OCI-LY1 (cell line): ENCODE results near the gene S1PR2.
"Not testable (repeated sequence)": the region's sequence is repeated elsewhere in the genome, so short reads cannot be mapped to it uniquely, and the experiment has no call there.

ENCODE experiments used
- H2AFZ ChIP-seq: fragments of 200-600 bp; sonication (generic), shearing (Covaris generic); 2 replicates; pipeline ENCODE4 v1.6.0; 2014; ENCODE audit warnings: antibody characterized with exemption, mild to moderate bottlenecking, low read length
- H3F3A ChIP-seq: fragments of 200-600 bp; sonication (generic), shearing (Covaris generic); 2 replicates; pipeline ENCODE4 v1.6.0; 2014; ENCODE audit warnings: mild to moderate bottlenecking, antibody characterized with exemption, low read length, moderate library complexity; ENCODE audit not compliant: insufficient read depth
- H3K27ac ChIP-seq: fragments of 200-600 bp; sonication (generic); 2 replicates; pipeline ENCODE4 v1.5.1; 2014; ENCODE audit warnings: low read length, mixed run types, mild to moderate bottlenecking, low read depth; ENCODE audit not compliant: poor library complexity, severe bottlenecking
- H3K27me3 ChIP-seq: fragments of 200-600 bp; sonication (generic); 2 replicates; pipeline ENCODE4 v1.6.0; 2014; ENCODE audit warnings: antibody characterized with exemption, mild to moderate bottlenecking, low read length, moderate library complexity; ENCODE audit not compliant: insufficient read depth
- H3K36me3 ChIP-seq: fragments of 200-600 bp; sonication (generic); 2 replicates; pipeline ENCODE4 v1.6.1; 2014; ENCODE audit warnings: mild to moderate bottlenecking, antibody characterized with exemption, low read length, moderate library complexity, mixed read lengths; ENCODE audit not compliant: insufficient read depth
- H3K4me1 ChIP-seq: fragments of 200-600 bp; sonication (generic); 2 replicates; pipeline ENCODE4 v1.5.1; 2014; ENCODE audit warnings: mild to moderate bottlenecking, low read length, moderate library complexity; ENCODE audit not compliant: insufficient read depth, severe bottlenecking
- H3K4me2 ChIP-seq: fragments of 200-600 bp; sonication (generic), shearing (Covaris generic); 2 replicates; pipeline ENCODE4 v1.6.1; 2014; ENCODE audit warnings: low read length
- H3K4me3 ChIP-seq: fragments of 200-600 bp; sonication (generic); 2 replicates; pipeline ENCODE4 v1.5.1; 2014; ENCODE audit warnings: low read length, low read depth, mild to moderate bottlenecking, mixed read lengths; ENCODE audit not compliant: poor library complexity, severe bottlenecking
- H3K79me2 ChIP-seq: fragments of 200-600 bp; shearing (Covaris generic); 2 replicates; pipeline ENCODE4 v1.6.1; 2016; ENCODE audit warnings: mixed run types, low read length, mixed read lengths; ENCODE audit not compliant: insufficient read depth
- H3K9ac ChIP-seq: fragments of 200-600 bp; sonication (generic), shearing (Covaris generic); 2 replicates; pipeline ENCODE4 v1.6.1; 2014; ENCODE audit warnings: mild to moderate bottlenecking, low read length, mixed read lengths
- H3K9me2 ChIP-seq: fragments of 200-600 bp; sonication (generic), shearing (Covaris generic); 2 replicates; pipeline ENCODE4 v1.6.1; 2014; ENCODE audit warnings: low read depth, mild to moderate bottlenecking, low read length, mixed read lengths
- H3K9me3 ChIP-seq: fragments of 200-600 bp; shearing (Covaris generic); 2 replicates; pipeline ENCODE4 v1.6.1; 2014; ENCODE audit warnings: low read length, mixed read lengths
- H4K20me1 ChIP-seq: fragments of 200-600 bp; sonication (generic), shearing (Covaris generic); 2 replicates; pipeline ENCODE4 v1.6.0; 2016; ENCODE audit warnings: mild to moderate bottlenecking, low read length; ENCODE audit not compliant: insufficient read depth
- CTCF ChIP-seq: fragments of 200-600 bp; sonication (generic), shearing (Covaris generic); IDR thresholded peaks from 2 replicates; pipeline ENCODE4 v1.5.1; 2017; ENCODE audit warnings: mild to moderate bottlenecking, antibody characterized with exemption, low read length, moderate library complexity, mixed read lengths
- EZH2 ChIP-seq: fragments of 200-600 bp; sonication (generic), shearing (Covaris generic); IDR thresholded peaks from 2 replicates; pipeline ENCODE4 v1.8.0; 2017; ENCODE audit warnings: borderline replicate concordance, mixed run types, mild to moderate bottlenecking, antibody characterized with exemption, low read length, moderate library complexity, mixed read lengths

S1PR2 gene

GRCh38 chr19:10203686-10204085 lies 27.4 kb downstream of the S1PR2 start:
- H3K27ac ChIP-seq, result peak overlapping the region; percentile 52
- no peak for TF ChIP-seq EZH2
- no peak for TF ChIP-seq CTCF
- H4K20me1 ChIP-seq, result no peaks in the 10 kb centered on the region

GRCh38 chr19:10201176-10201575 lies 30.0 kb downstream of the S1PR2 start:
- Histone ChIP-seq H3K79me2 (no peaks in the 10 kb centered on the region), H3K4me1 (peaks cover 38% of the 10 kb centered on the region), H3K36me3 (no peaks in the 10 kb centered on the region), H3K9ac (peak overlapping the region; percentile 16; the same call in 1 of the 2 replicates), H4K20me1 (no peaks in the 10 kb centered on the region), H3K9me2 (no peaks in the 10 kb centered on the region), H3F3A (peaks cover 14% of the 10 kb centered on the region), H2AFZ (no peak overlapping the region), H3K27me3 (no peaks in the 10 kb centered on the region), H3K4me3 (no peak overlapping the region), H3K9me3 (no peaks in the 10 kb centered on the region), H3K4me2 (peak overlapping the region; percentile 14; the same call in 1 of the 2 replicates), H3K27ac (peak overlapping the region; percentile 81)
- TF ChIP-seq EZH2, result no peak
- TF ChIP-seq CTCF, result no peak

More at GRCh38 chr19:10203686-10204085, 27.4 kb downstream of the S1PR2 start:
- no peaks in the 10 kb centered on the region for H3K9me3 ChIP-seq
- H3K9me2 ChIP-seq, result no peaks in the 10 kb centered on the region
- H3K9ac ChIP-seq, result no peak overlapping the region
- H3F3A ChIP-seq, result peaks cover 7% of the 10 kb centered on the region
- H3K4me2 ChIP-seq, result no peak overlapping the region
- H3K4me3 ChIP-seq, result no peak overlapping the region
- H3K36me3 ChIP-seq, result no peaks in the 10 kb centered on the region
- H3K4me1 ChIP-seq, result peaks cover 36% of the 10 kb centered on the region
- H3K79me2 ChIP-seq, result no peaks in the 10 kb centered on the region
- H3K27me3 ChIP-seq, result no peaks in the 10 kb centered on the region
- H2AFZ ChIP-seq, result no peak overlapping the region

DNA sequence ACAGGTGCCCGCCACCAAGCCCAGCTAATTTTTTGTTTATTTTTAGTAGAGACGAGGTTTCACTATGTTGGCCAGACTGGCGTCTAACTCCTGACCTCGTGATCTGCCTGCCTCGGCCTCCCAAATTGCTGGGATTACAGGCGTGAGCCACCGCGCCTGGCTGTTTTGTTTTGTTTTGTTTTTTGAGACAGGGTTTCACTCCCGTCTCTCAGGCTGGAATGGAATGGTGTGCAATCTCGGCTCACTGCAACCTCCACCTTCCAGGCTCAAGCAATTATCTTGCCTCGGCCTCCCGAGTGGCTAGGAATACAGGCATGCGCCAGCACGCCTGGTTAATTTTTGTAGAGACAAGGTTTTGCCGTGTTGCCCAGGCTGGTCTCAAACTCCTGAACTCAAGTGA lies 31.0 kb downstream of the S1PR2 start:
- peaks cover 14% of the 10 kb centered on the region for H3F3A ChIP-seq
- not testable (repeated sequence) for H3K4me2 ChIP-seq, H2AFZ ChIP-seq

DNA sequence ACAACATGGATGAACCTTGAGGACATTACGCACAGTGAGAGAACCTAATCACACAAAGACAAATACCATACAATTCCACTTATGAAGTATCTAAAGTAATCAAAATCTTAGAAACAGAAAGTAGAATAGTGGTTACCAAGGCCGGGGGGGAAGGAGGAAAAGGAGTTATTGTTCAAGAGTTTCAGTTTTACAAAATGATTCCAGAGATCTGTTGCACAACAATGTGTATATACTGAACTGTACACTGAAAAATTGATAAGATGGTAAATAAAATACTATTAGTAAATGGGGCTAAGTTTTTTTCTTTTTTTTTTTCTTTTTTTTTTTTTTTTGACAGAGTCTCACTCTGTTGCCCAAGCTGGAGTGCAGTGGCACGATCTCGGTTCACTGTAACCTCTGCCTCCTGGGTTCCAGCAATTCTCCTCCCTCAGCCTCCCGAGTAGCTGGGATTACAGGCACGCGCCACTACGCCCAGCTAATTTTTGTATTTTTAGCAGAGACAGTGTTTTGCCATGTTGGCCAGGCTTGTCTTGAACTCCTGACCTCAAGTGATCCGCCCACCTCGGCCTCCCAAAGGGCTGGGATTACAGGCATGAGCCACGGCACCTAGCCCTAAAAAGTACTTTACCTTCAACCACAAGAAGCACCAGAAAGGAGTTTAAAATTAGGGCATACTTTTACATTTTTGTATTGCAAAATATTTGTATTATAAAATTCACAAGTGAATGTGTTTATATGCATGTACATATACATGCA lies 32.1 kb downstream of the S1PR2 start:
- not testable (repeated sequence) for H3K9me3 ChIP-seq, H3K79me2 ChIP-seq, H3K36me3 ChIP-seq, H3K9me2 ChIP-seq, H3K27me3 ChIP-seq, H4K20me1 ChIP-seq
- Histone ChIP-seq H3K4me1 (peaks cover 37% of the 10 kb centered on the region), H3K27ac (peak overlapping the region; percentile 81), H2AFZ (peak overlapping the region; percentile 93), H3K9ac (peak overlapping the region; percentile 54), H3K4me3 (peak overlapping the region; percentile 41), H3K4me2 (peak overlapping the region; percentile 71), H3F3A (peaks cover 14% of the 10 kb centered on the region)

More for the DNA sequence above, 31.0 kb downstream of the S1PR2 start:
- not testable (repeated sequence) for H3K79me2 ChIP-seq, H3K9me2 ChIP-seq, H3K9me3 ChIP-seq, H4K20me1 ChIP-seq, H3K36me3 ChIP-seq, H3K27me3 ChIP-seq, H3K4me3 ChIP-seq, H3K9ac ChIP-seq
- Histone ChIP-seq H3K4me1 (peaks cover 44% of the 10 kb centered on the region), H3K27ac (peak overlapping the region; percentile 81)
